ENCODE results near the gene HECTD2.
"Not testable (repeated sequence)": the region's sequence is repeated elsewhere in the genome, so short reads cannot be mapped to it uniquely, and the experiment has no call there.

Gene HECTD2

GRCh38 chr10:91409869-91410637, at the start of gene HECTD2:
HECTD2 (plus strand) TSS chr10:91410344; CDS start chr10:91410439, 95 bp downstream.
- DNase-seq (ENCODE audit: low spot score), result peak; percentile 68

GRCh38 chr10:91360461-91360860, 49.7 kb upstream of the HECTD2 start:
- no peak for DNase-seq (ENCODE audit: low spot score)

- DNase-seq (ENCODE audit: low spot score), result not testable (repeated sequence)
Observed at GRCh38 chr10:91365519-91365918, 44.6 kb upstream of the HECTD2 start.

- DNase-seq (ENCODE audit: low spot score), result peak; percentile 22
Observed at GRCh38 chr10:91366704-91367103, 43.4 kb upstream of the HECTD2 start.

- DNase-seq (ENCODE audit: low spot score), result peak; percentile 18
Observed at GRCh38 chr10:91367127-91367531, 43.0 kb upstream of the HECTD2 start.

GRCh38 chr10:91367558-91367957, 42.6 kb upstream of the HECTD2 start:
- no peak for DNase-seq (ENCODE audit: low spot score)

GRCh38 chr10:91369978-91370589, 40.1 kb upstream of the HECTD2 start:
- DNase-seq (ENCODE audit: low spot score), result peak; percentile 21

- no peak for DNase-seq (ENCODE audit: low spot score)
Observed at GRCh38 chr10:91374052-91374451, 36.1 kb upstream of the HECTD2 start.

GRCh38 chr10:91378061-91378460, 32.1 kb upstream of the HECTD2 start:
- DNase-seq (ENCODE audit: low spot score), result no peak

- no peak for DNase-seq (ENCODE audit: low spot score)
Observed at GRCh38 chr10:91380873-91381256, 29.3 kb upstream of the HECTD2 start.

- DNase-seq (ENCODE audit: low spot score), result no peak
Observed at GRCh38 chr10:91381257-91381891, 28.8 kb upstream of the HECTD2 start.

- no peak for DNase-seq (ENCODE audit: low spot score)
Observed at GRCh38 chr10:91385306-91386085, 24.6 kb upstream of the HECTD2 start.

- peak; percentile 60 for DNase-seq (ENCODE audit: low spot score)
Observed at GRCh38 chr10:91389636-91390512, 20.3 kb upstream of the HECTD2 start.

- not testable (repeated sequence) for DNase-seq (ENCODE audit: low spot score)
Observed at GRCh38 chr10:91390513-91390825, 19.7 kb upstream of the HECTD2 start.

- no peak for DNase-seq (ENCODE audit: low spot score)
Observed at GRCh38 chr10:91391920-91392319, 18.2 kb upstream of the HECTD2 start.

- DNase-seq (ENCODE audit: low spot score), result no peak
Observed at GRCh38 chr10:91406322-91406721, 3.8 kb upstream of the HECTD2 start.

- DNase-seq (ENCODE audit: low spot score), result peak; percentile 53
Observed at GRCh38 chr10:91409069-91409868, 875 bp upstream of the HECTD2 start.

GRCh38 chr10:91410638-91411371, 661 bp downstream of the HECTD2 start:
- DNase-seq (ENCODE audit: low spot score), result peak; percentile 26

- DNase-seq (ENCODE audit: low spot score), result no peak
Observed at GRCh38 chr10:91411621-91412020, 1.5 kb downstream of the HECTD2 start.

All from kidney capillary endothelial cell (primary cell).